HG03135 (cell line): ENCODE measurements around the gene MREG.
"Not testable (repeated sequence)": the region's sequence is repeated elsewhere in the genome, so short reads cannot be mapped to it uniquely, and the experiment has no call there.

Experiments used
- ATAC-seq: cut with Tn5 transposase; IDR thresholded peaks from one replicate; pipeline ENCODE4 v1.9.1; 2021; ENCODE audit warnings: mild to moderate bottlenecking, moderate library complexity; ENCODE audit not compliant: unreplicated experiment

MREG gene

GRCh38 chr2:215988556-215989207 is 24.7 kb downstream of the MREG start:
- ATAC-seq, result not testable (repeated sequence)

GRCh38 chr2:215985257-215985656 is 28.1 kb downstream of the MREG start:
- ATAC-seq, result no peak

- ATAC-seq, result no peak
Measured at GRCh38 chr2:215984661-215985060, 28.7 kb downstream of the MREG start.

- ATAC-seq, result peak; percentile 78
Measured at GRCh38 chr2:215983581-215984351, 29.6 kb downstream of the MREG start.

GRCh38 chr2:215982465-215982875 is 30.9 kb downstream of the MREG start:
- ATAC-seq, result peak; percentile 39

GRCh38 chr2:215981115-215981514 is 32.2 kb downstream of the MREG start:
- no peak for ATAC-seq

GRCh38 chr2:215979620-215980019 is 33.7 kb downstream of the MREG start:
- no peak for ATAC-seq

- ATAC-seq, result no peak
Measured at GRCh38 chr2:215974700-215975429, 38.5 kb downstream of the MREG start.

- no peak for ATAC-seq
Measured at GRCh38 chr2:215973954-215974699, 39.2 kb downstream of the MREG start.

- ATAC-seq, result no peak
Measured at GRCh38 chr2:215973145-215973792, 40.1 kb downstream of the MREG start.

GRCh38 chr2:215971671-215972070 is 41.7 kb downstream of the MREG start:
- ATAC-seq, result no peak

GRCh38 chr2:215970894-215971293 is 42.5 kb downstream of the MREG start:
- not testable (repeated sequence) for ATAC-seq

GRCh38 chr2:215970425-215970824 is 42.9 kb downstream of the MREG start:
- no peak for ATAC-seq

GRCh38 chr2:215969131-215969841 is 44.1 kb downstream of the MREG start:
- ATAC-seq, result no peak

GRCh38 chr2:215968499-215968898 is 44.9 kb downstream of the MREG start:
- no peak for ATAC-seq

- no peak for ATAC-seq
Measured at GRCh38 chr2:215967590-215968378, 45.6 kb downstream of the MREG start.

- no peak for ATAC-seq
Measured at GRCh38 chr2:215966951-215967350, 46.4 kb downstream of the MREG start.

GRCh38 chr2:215966274-215966673 is 47.1 kb downstream of the MREG start:
- no peak for ATAC-seq

GRCh38 chr2:215965532-215966165 is 47.7 kb downstream of the MREG start:
- no peak for ATAC-seq
